ENCODE measurements around the gene AAMDC.

DNA sequence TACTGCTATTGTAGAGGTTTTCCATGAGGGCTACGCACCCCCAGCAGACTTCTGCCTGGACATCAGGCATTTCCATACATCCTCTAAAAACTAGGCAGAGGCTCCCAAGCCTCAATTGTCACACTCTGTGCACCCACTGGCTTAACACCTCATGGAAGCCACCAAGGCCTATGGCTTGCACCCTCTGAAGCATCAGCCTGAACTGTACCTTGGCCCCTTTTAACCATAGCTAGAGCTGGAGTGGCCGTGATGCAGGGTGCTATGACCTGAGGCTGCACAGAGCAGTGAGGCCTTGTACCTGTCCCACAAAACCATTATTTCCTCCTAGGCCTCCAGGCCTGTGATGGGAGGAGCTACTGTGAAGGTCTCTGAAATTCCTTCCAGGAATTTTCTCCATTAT, 33.9 kb downstream of the AAMDC start:
- TF ChIP-seq, protein P1, sequence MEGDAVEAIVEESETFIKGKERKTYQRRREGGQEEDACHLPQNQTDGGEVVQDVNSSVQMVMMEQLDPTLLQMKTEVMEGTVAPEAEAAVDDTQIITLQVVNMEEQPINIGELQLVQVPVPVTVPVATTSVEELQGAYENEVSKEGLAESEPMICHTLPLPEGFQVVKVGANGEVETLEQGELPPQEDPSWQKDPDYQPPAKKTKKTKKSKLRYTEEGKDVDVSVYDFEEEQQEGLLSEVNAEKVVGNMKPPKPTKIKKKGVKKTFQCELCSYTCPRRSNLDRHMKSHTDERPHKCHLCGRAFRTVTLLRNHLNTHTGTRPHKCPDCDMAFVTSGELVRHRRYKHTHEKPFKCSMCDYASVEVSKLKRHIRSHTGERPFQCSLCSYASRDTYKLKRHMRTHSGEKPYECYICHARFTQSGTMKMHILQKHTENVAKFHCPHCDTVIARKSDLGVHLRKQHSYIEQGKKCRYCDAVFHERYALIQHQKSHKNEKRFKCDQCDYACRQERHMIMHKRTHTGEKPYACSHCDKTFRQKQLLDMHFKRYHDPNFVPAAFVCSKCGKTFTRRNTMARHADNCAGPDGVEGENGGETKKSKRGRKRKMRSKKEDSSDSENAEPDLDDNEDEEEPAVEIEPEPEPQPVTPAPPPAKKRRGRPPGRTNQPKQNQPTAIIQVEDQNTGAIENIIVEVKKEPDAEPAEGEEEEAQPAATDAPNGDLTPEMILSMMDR (IDR thresholded peaks at IDR 0.05), result no peak
- TF ChIP-seq EP300 (IDR thresholded peaks at IDR 0.05) (no peak), POLR2A (IDR thresholded peaks at IDR 0.05) (no peak)
